SK-N-SH treated with all-trans-retinoic acid at 6 μM for 48 hours (cell line): ENCODE measurements around the gene SLC30A9.

Experiments used
- ATAC-seq: fragments of 200-7000 bp; cut with Tn5 transposase; 3 replicates; pipeline ENCODE4 v1.9.1; 2020; ENCODE audit warnings: mild to moderate bottlenecking, moderate library complexity
- ARNTL ChIP-seq: fragments of 450-650 bp; formaldehyde crosslinking; IDR thresholded peaks from 2 replicates; pipeline ENCODE4 v1.5.0; 2020; ENCODE audit warnings: low read depth, mild to moderate bottlenecking, moderate library complexity, borderline replicate concordance
- GLIS3 ChIP-seq: fragments of 250-450 bp; sonication (Bioruptor Pico); IDR thresholded peaks from 2 replicates; pipeline ENCODE4 v1.5.0; 2020; ENCODE audit warnings: mild to moderate bottlenecking, moderate library complexity
- PPARA ChIP-seq: fragments of 250-450 bp; sonication (Bioruptor Pico); IDR thresholded peaks from 2 replicates; pipeline ENCODE4 v1.5.0; 2020; ENCODE audit warnings: mild to moderate bottlenecking, borderline replicate concordance
- TCF4 ChIP-seq: fragments of 250-450 bp; sonication (Bioruptor Pico); IDR thresholded peaks from 2 replicates; pipeline ENCODE4 v1.8.0; 2021; ENCODE audit warnings: mild to moderate bottlenecking, moderate library complexity, borderline replicate concordance
- ZC3H10 ChIP-seq: fragments of 250-450 bp; sonication (Bioruptor Pico); IDR thresholded peaks from 2 replicates; pipeline ENCODE4 v1.5.1; 2021; ENCODE audit warnings: mild to moderate bottlenecking, moderate library complexity
- ZNF565 ChIP-seq: fragments of 450-650 bp; formaldehyde crosslinking; conservative IDR thresholded peaks from 2 replicates; pipeline ENCODE4 v1.5.0; 2020; ENCODE audit warnings: low read depth, mild to moderate bottlenecking, moderate library complexity
- ZNF70 ChIP-seq: fragments of 450-650 bp; formaldehyde crosslinking; IDR thresholded peaks from 2 replicates; pipeline ENCODE4 v1.5.0; 2020; ENCODE audit warnings: mild to moderate bottlenecking, moderate library complexity
- TF ChIP-seq, protein P1 (sequence below): fragments of 250-450 bp; sonication (Bioruptor Pico); IDR thresholded peaks from 2 replicates; pipeline ENCODE4 v1.5.1; 2020; ENCODE audit warnings: low read depth, mild to moderate bottlenecking, moderate library complexity
- TF ChIP-seq, protein P2 (sequence below): fragments of 250-450 bp; sonication (Bioruptor Pico); IDR thresholded peaks from 2 replicates; pipeline ENCODE4 v1.8.0; 2020; ENCODE audit warnings: mild to moderate bottlenecking, moderate library complexity, borderline replicate concordance

Gene SLC30A9

DNA sequence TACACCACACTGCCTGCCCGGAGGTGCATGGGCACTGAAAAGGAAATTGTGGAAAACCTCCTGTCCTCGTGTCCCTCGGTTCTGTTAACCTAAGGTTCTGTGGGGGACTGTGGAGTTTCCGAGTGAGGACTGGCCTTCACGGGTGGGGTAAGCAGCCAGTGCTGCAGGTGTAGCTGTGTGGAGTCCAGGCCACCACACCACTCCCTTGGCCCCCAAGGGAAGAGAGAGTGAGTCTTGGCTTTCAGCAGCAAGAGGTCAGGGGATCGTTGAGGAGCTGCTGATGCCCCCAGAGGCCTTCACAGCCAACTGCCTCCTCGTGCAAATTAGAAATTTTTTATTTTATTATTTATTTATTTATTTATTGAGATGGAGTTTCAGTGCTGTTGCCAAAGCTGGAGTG is 141.8 kb downstream of the SLC30A9 start:
- TF ChIP-seq ARNTL (CRISPR knock-in tag) (no peak), ZNF565 (CRISPR knock-in tag) (no peak)
- TF ChIP-seq, protein P1, sequence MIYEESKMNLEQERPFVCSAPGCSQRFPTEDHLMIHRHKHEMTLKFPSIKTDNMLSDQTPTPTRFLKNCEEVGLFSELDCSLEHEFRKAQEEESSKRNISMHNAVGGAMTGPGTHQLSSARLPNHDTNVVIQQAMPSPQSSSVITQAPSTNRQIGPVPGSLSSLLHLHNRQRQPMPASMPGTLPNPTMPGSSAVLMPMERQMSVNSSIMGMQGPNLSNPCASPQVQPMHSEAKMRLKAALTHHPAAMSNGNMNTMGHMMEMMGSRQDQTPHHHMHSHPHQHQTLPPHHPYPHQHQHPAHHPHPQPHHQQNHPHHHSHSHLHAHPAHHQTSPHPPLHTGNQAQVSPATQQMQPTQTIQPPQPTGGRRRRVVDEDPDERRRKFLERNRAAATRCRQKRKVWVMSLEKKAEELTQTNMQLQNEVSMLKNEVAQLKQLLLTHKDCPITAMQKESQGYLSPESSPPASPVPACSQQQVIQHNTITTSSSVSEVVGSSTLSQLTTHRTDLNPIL = no peak
- no peak for ATAC-seq

DNA sequence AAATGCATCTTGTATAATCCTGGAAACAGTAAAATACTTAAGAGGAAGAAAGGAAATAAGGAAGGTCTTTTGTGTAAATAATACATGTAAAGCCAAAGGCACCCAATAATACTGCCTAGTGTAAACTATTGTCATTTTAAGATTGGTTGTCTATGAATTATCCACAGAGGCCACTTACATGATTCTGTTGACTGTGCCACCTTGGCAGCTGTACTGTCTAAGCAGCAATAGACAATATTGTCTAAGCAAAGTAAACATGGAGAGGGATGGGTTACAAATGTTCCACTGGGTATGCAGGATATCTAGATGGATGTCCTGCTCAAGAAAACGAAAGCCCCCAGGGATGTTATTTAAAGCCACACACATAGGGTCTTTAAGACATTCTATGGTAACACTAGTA is 142.7 kb downstream of the SLC30A9 start:
- TF ChIP-seq ZNF70 (no peak), PPARA (CRISPR knock-in tag) (no peak), TCF4 (CRISPR knock-in tag) (no peak), GLIS3 (CRISPR knock-in tag) (no peak)
- TF ChIP-seq, protein P1 = no peak
- TF ChIP-seq, protein P2, sequence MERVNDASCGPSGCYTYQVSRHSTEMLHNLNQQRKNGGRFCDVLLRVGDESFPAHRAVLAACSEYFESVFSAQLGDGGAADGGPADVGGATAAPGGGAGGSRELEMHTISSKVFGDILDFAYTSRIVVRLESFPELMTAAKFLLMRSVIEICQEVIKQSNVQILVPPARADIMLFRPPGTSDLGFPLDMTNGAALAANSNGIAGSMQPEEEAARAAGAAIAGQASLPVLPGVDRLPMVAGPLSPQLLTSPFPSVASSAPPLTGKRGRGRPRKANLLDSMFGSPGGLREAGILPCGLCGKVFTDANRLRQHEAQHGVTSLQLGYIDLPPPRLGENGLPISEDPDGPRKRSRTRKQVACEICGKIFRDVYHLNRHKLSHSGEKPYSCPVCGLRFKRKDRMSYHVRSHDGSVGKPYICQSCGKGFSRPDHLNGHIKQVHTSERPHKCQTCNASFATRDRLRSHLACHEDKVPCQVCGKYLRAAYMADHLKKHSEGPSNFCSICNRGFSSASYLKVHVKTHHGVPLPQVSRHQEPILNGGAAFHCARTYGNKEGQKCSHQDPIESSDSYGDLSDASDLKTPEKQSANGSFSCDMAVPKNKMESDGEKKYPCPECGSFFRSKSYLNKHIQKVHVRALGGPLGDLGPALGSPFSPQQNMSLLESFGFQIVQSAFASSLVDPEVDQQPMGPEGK = no peak
- TF ChIP-seq, all 23 proteins: peak for 0

DNA sequence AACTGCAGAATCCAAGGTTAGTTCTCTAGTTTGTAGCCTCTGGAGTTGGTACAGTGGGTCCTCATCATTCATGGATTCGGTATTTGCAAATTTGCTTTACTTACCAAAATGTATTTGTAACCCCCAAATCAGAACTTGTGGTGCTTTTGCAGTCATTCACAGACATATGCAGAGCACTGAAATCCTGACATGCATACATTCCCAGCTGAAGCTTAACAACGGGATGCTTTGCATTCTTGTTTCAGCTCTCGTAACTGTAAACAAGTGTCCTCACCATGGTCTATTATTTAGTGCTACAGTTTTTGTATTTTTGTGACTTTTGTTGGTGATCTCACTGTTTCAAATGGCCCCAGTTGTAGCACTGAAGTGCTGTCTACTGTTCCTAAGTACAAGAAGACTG is 146.0 kb downstream of the SLC30A9 start:
- no peak for TF ChIP-seq ZC3H10 (CRISPR knock-in tag)
- no peak for ATAC-seq

More for the DNA sequence above, 142.7 kb downstream of the SLC30A9 start:
- no peak for ATAC-seq
